K562 (cell line): ENCODE data around the gene ANKRD13D. TPM values are rescaled to one million over a fixed set of nuclear protein-coding genes. Genes with fewer than 3 reads are reported as not detected.

Experiments
- BHLHE40 ChIP-seq: IDR thresholded peaks from 2 replicates; pipeline ENCODE4 v1.6.1; 2011; ENCODE audit warnings: low read length, improper control_type of control experiment
- EP300 ChIP-seq: IDR thresholded peaks from 2 replicates; pipeline ENCODE4 v1.6.1; 2012; ENCODE audit warnings: low read length, improper control_type of control experiment
- GABPA ChIP-seq: fragments of 200-800 bp; sonication (Bioruptor generic); conservative IDR thresholded peaks from 2 replicates; pipeline ENCODE4 v1.6.1; 2016; ENCODE audit warnings: low read depth, missing genetic modification characterization, missing compliant biosample characterization
- MBD1 ChIP-seq: fragments of 250-450 bp; sonication (Bioruptor Pico); IDR thresholded peaks from 2 replicates; pipeline ENCODE4 v1.8.0; 2022; ENCODE audit warnings: inconsistent platforms
- MLLT1 ChIP-seq, 2 experiments: fragments of 450-650 bp; IDR thresholded peaks; 2 replicates each; pipeline ENCODE4 v1.6.1; 2016
- MLX ChIP-seq, 2 experiments: fragments of 450-650 bp in 1 of 2; sonication (generic) in 1 of 2; formaldehyde crosslinking; conservative IDR thresholded peaks; 2 replicates each; pipeline versions ENCODE4 v1.4.0 to v1.8.1; 2020 to 2022; ENCODE audit warnings: mild to moderate bottlenecking in 1 of 2, missing genetic modification reagents in 1 of 2
- NCOA6 ChIP-seq: fragments of 450-650 bp; IDR thresholded peaks from 2 replicates; pipeline ENCODE4 v1.6.1; 2017; ENCODE audit warnings: mild to moderate bottlenecking
- NELFE ChIP-seq: IDR thresholded peaks from 2 replicates; pipeline ENCODE4 v1.6.1; 2011; ENCODE audit warnings: mild to moderate bottlenecking; ENCODE audit not compliant: insufficient read depth, insufficient read length
- RNF2 ChIP-seq: sonication (generic); IDR thresholded peaks from 2 replicates; pipeline ENCODE4 v1.6.1; 2016
- SIX5 ChIP-seq, 2 experiments: IDR thresholded peaks; 2 replicates each; pipeline ENCODE4 v1.6.1; 2011; ENCODE audit warnings: low read length in 2 of 2, borderline replicate concordance in 1 of 2, low read depth in 1 of 2, mild to moderate bottlenecking in 1 of 2, moderate library complexity in 1 of 2; ENCODE audit not compliant: insufficient read depth in 1 of 2
- TRIM25 ChIP-seq: fragments of 450-650 bp; IDR thresholded peaks from 2 replicates; pipeline ENCODE4 v1.7.0; 2016; ENCODE audit warnings: borderline replicate concordance
- ZNF431 ChIP-seq: sonication (generic); formaldehyde crosslinking; IDR thresholded peaks from 2 replicates; pipeline ENCODE4 v1.8.0; 2022; ENCODE audit warnings: mild to moderate bottlenecking, missing genetic modification reagents
- ZNF507 ChIP-seq: conservative IDR thresholded peaks from 2 replicates; pipeline ENCODE4 v1.6.1; 2017; ENCODE audit warnings: missing genetic modification characterization, missing compliant biosample characterization
- ZNF696 ChIP-seq: fragments of 250-450 bp; sonication (Bioruptor Pico); conservative IDR thresholded peaks from 2 replicates; pipeline ENCODE4 v1.4.0; 2020; ENCODE audit warnings: mild to moderate bottlenecking, moderate library complexity
- polyA plus RNA-seq, 8 experiments: library from polyadenylated mRNA; depleted of rRNA in 4 of 8; stranded (reverse) in 5 of 8; unstranded in 3 of 8; fragments of >200 nt; fragmentation: Nextera tagmentation in 2 of 8; fragmentation: Illumina TruSeq in 1 of 8; extraction: Ambion mirVana in 2 of 8; extraction: Trizol in 1 of 8; gene quantifications; 2 replicates each; pipeline versions ENCODE4 v1.2.1 to v1.2.3, GENCODE V29; 2011 to 2014; ENCODE audit warnings: inconsistent platforms in 1 of 8, missing spikeins in 1 of 8
- total RNA-seq, 7 experiments: library from RNA; depleted of rRNA in 6 of 7; stranded (reverse); fragments of >200 nt in 6 of 7; fragmentation: Illumina TruSeq in 2 of 7; extraction: Trizol in 2 of 7; gene quantifications; 2 replicates each; pipeline versions ENCODE4 v1.2.1 to v1.2.3, GENCODE V29; 2011 to 2021; ENCODE audit warnings: low replicate concordance in 1 of 7
- TF ChIP-seq, protein P1 (sequence below): fragments of 450-650 bp; formaldehyde crosslinking; IDR thresholded peaks from 2 replicates; pipeline ENCODE4 v1.4.0; 2020; ENCODE audit warnings: mild to moderate bottlenecking, moderate library complexity
- TF ChIP-seq, protein P2 (sequence below): sonication (generic); formaldehyde crosslinking; IDR thresholded peaks from 2 replicates; pipeline ENCODE4 v1.5.0; 2020; ENCODE audit warnings: missing genetic modification reagents

ANKRD13D gene
- total and polyA plus RNA-seq, 9 of the 15 experiments (the other 6 are each of a cell fraction or from before 2014, with no cell fraction given): 0.94 to 40.9 (median 22.4) TPM

DNA sequence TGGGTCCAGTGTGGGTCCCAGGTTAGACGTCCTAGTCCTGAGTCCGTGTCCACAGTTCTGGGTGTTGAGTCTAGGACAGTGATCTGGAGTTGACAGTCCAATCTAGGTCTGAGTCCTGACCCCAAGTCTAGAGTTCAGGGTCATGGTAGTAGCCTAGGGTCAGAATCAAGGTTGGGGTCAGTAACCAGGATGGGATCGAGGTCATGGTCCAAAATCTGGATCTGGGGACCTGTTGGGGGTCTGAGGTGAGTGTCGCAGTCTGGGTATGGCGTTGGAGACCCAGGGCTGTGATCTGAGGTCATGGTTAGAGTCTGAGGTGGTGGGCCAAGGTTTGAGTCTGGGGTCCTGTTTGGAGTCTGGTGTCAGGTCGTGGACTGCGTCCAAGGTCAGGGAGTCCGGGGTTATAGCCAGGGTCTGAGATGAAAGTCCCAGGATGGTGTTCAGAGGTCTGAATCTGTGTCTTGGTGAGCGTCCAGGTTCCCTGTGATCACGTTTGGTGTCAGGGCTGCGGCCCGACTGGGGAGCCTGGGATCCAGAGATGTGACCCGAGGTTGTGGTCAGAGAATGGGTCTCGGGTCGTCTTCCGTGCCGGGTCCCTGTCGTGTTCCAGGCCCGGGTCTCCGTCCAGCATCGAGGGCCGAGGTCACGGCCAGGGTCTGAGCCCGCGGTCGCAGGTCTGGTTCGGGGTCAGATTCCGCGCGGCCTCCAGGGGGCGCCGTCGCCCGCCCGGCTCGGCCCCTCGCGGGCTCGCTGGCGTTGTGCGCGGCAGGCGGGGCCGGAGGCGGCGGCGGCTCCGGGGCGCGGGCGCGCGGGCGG is 23.3 kb upstream of the ANKRD13D start (continued):
- TF ChIP-seq, protein P1, sequence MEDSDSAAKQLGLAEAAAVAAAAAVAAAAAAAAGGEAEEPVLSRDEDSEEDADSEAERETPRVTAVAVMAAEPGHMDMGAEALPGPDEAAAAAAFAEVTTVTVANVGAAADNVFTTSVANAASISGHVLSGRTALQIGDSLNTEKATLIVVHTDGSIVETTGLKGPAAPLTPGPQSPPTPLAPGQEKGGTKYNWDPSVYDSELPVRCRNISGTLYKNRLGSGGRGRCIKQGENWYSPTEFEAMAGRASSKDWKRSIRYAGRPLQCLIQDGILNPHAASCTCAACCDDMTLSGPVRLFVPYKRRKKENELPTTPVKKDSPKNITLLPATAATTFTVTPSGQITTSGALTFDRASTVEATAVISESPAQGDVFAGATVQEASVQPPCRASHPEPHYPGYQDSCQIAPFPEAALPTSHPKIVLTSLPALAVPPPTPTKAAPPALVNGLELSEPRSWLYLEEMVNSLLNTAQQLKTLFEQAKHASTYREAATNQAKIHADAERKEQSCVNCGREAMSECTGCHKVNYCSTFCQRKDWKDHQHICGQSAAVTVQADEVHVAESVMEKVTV (CRISPR knock-in tag): peak; percentile 52; the same call in 1 of the 2 replicates
- TF ChIP-seq EP300 (no peak), TRIM25 (no peak), NELFE (no peak), RNF2 (no peak), ZNF696 (CRISPR knock-in tag) (no peak), MLX (CRISPR knock-in tag; conservative IDR thresholded peaks at IDR 0.05) (no peak), SIX5 (IDR thresholded peaks at IDR 0.05; ENCODE audit: borderline replicate concordance in 1 of 2, insufficient read depth in 1 of 2, low read depth in 1 of 2, low read length in 2 of 2) (no peak), MBD1 (CRISPR knock-in tag) (no peak), BHLHE40 (peak; percentile 40; the same call in 1 of the 2 replicates), ZNF507 (no peak), ZNF431 (CRISPR knock-in tag) (no peak), NCOA6 (no peak), MLLT1 (IDR thresholded peaks at IDR 0.05) (no peak), GABPA (tag) (no peak)
- TF ChIP-seq, protein P2, sequence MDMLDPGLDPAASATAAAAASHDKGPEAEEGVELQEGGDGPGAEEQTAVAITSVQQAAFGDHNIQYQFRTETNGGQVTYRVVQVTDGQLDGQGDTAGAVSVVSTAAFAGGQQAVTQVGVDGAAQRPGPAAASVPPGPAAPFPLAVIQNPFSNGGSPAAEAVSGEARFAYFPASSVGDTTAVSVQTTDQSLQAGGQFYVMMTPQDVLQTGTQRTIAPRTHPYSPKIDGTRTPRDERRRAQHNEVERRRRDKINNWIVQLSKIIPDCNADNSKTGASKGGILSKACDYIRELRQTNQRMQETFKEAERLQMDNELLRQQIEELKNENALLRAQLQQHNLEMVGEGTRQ (CRISPR knock-in tag): no peak
